Tibial nerve (tissue), 4 donors: Measurements from ENCODE around the gene MTA3.

ENCODE experiments used
- EP300 ChIP-seq, 2 donors: sonication (generic); formaldehyde crosslinking; IDR thresholded peaks; one replicate each; pipeline ENCODE4 v1.6.1; 2017; ENCODE audit warnings: antibody characterized with exemption in 2 of 2, mild to moderate bottlenecking in 1 of 2
- TF ChIP-seq, protein P1 (sequence below), 5 experiments: fragments of 200-600 bp in 3 of 5; fragments of 450-650 bp in 2 of 5; sonication (generic) in 3 of 5; IDR thresholded peaks; one replicate each; pipeline ENCODE4 v1.5.1; 2016 to 2019; ENCODE audit warnings: antibody characterized with exemption in 5 of 5, mild to moderate bottlenecking in 3 of 5, moderate library complexity in 2 of 5

- TF ChIP-seq, protein P1, sequence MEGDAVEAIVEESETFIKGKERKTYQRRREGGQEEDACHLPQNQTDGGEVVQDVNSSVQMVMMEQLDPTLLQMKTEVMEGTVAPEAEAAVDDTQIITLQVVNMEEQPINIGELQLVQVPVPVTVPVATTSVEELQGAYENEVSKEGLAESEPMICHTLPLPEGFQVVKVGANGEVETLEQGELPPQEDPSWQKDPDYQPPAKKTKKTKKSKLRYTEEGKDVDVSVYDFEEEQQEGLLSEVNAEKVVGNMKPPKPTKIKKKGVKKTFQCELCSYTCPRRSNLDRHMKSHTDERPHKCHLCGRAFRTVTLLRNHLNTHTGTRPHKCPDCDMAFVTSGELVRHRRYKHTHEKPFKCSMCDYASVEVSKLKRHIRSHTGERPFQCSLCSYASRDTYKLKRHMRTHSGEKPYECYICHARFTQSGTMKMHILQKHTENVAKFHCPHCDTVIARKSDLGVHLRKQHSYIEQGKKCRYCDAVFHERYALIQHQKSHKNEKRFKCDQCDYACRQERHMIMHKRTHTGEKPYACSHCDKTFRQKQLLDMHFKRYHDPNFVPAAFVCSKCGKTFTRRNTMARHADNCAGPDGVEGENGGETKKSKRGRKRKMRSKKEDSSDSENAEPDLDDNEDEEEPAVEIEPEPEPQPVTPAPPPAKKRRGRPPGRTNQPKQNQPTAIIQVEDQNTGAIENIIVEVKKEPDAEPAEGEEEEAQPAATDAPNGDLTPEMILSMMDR (IDR thresholded peaks at IDR 0.05), result no peak
- no peak for TF ChIP-seq EP300 (IDR thresholded peaks at IDR 0.05)
Measured at GRCh38 chr2:42607101-42607637, 38.7 kb downstream of the MTA3 start.
